IMR-90 (cell line): Measurements from ENCODE around the gene KLHL29. TPM values are rescaled to one million over a fixed set of nuclear protein-coding genes. Genes with fewer than 3 reads are reported as not detected.

Source experiments
- ATAC-seq: fragments of 200-7000 bp; cut with Tn5 transposase; 2 replicates; pipeline ENCODE4 v1.9.1; 2020; ENCODE audit warnings: low read depth, mild to moderate bottlenecking, moderate library complexity
- BruUV-seq: library from RNA; stranded (reverse); fragments of 400-500 nt; replicated peaks from 2 replicates; lab custom pipeline; 2021; lab: Mats Ljungman, UMichigan
- CTCF ChIA-PET: fragments of 300-600 bp; formaldehyde crosslinking; extraction: SDS; loops from one replicate; lab custom pipeline; 2021; ENCODE audit warnings: antibody characterized with exemption; lab: Yijun Ruan, JAX
- POLR2A ChIA-PET: fragments of 300-600 bp; sonication (Branson Sonifier 250); formaldehyde crosslinking; loops from one replicate; lab custom pipeline; 2022; ENCODE audit warnings: antibody characterized with exemption; ENCODE audit not compliant: unreplicated experiment; lab: Charles Lee
- DNase-seq: peaks from one replicate; pipeline ENCODE4 v3.0.0; 2013
- H2AFZ ChIP-seq: replicated peaks from 2 replicates; pipeline ENCODE3; 2013; ENCODE audit warnings: low read length, mild to moderate bottlenecking; ENCODE audit not compliant: poor library complexity
- H2AK5ac ChIP-seq: 2 replicates; pipeline ENCODE4 v1.6.1; 2013; ENCODE audit warnings: low read depth, low read length, inconsistent platforms
- H2AK9ac ChIP-seq: replicated peaks from 2 replicates; pipeline ENCODE3; 2013; ENCODE audit warnings: mild to moderate bottlenecking, low read depth, low read length, moderate library complexity; ENCODE audit not compliant: poor library complexity
- H2BK120ac ChIP-seq: 2 replicates; pipeline ENCODE4 v1.6.1; 2013; ENCODE audit warnings: low read depth, low read length, inconsistent platforms
- H2BK15ac ChIP-seq: 3 replicates; pipeline ENCODE4 v1.6.1; 2013; ENCODE audit warnings: low read depth, low read length, inconsistent platforms
- H2BK20ac ChIP-seq: 2 replicates; pipeline ENCODE4 v1.6.1; 2013; ENCODE audit warnings: low read depth, mild to moderate bottlenecking, inconsistent platforms, low read length, moderate library complexity
- H2BK5ac ChIP-seq: 2 replicates; pipeline ENCODE4 v1.6.1; 2013; ENCODE audit warnings: mild to moderate bottlenecking, low read depth, low read length, inconsistent platforms; ENCODE audit not compliant: poor library complexity, severe bottlenecking
- H3K14ac ChIP-seq: replicated peaks from 2 replicates; pipeline ENCODE4 v1.6.1; 2013; ENCODE audit warnings: low read depth, low read length, inconsistent platforms
- H3K18ac ChIP-seq: 2 replicates; pipeline ENCODE4 v1.6.1; 2013; ENCODE audit warnings: low read depth, low read length, control low read depth
- H3K23ac ChIP-seq: 2 replicates; pipeline ENCODE4 v1.6.1; 2013; ENCODE audit warnings: low read depth, low read length, inconsistent platforms
- H3K27ac ChIP-seq: 2 replicates; pipeline ENCODE4 v1.5.1; 2013; ENCODE audit warnings: mild to moderate bottlenecking, control low read depth, low read length; ENCODE audit not compliant: insufficient read depth
- H3K27me3 ChIP-seq: 2 replicates; pipeline ENCODE4 v1.6.1; 2013; ENCODE audit warnings: low read length; ENCODE audit not compliant: control insufficient read depth, insufficient read depth
- H3K36me3 ChIP-seq: 2 replicates; pipeline ENCODE4 v1.6.1; 2013; ENCODE audit warnings: low read length, mixed read lengths; ENCODE audit not compliant: control insufficient read depth, insufficient read depth
- H3K4ac ChIP-seq: 2 replicates; pipeline ENCODE4 v1.6.1; 2013; ENCODE audit warnings: low read depth, low read length, inconsistent platforms
- H3K4me1 ChIP-seq: 2 replicates; pipeline ENCODE4 v1.6.1; 2013; ENCODE audit warnings: low read length, mixed read lengths; ENCODE audit not compliant: control insufficient read depth, insufficient read depth
- H3K4me2 ChIP-seq: 2 replicates; pipeline ENCODE4 v1.6.1; 2013; ENCODE audit warnings: low read depth, mild to moderate bottlenecking, control low read depth, low read length, moderate library complexity
- H3K4me3 ChIP-seq: 2 replicates; pipeline ENCODE4 v1.5.1; 2013; ENCODE audit warnings: low read depth, mild to moderate bottlenecking, control low read depth, low read length, moderate library complexity; ENCODE audit not compliant: insufficient read depth
- H3K56ac ChIP-seq: 2 replicates; pipeline ENCODE4 v1.6.1; 2013; ENCODE audit warnings: low read length, inconsistent platforms; ENCODE audit not compliant: insufficient read depth; ENCODE audit errors: extremely low read depth
- H3K79me1 ChIP-seq, 2 experiments: 2 replicates each; pipeline ENCODE4 v1.6.1; 2013; ENCODE audit warnings: low read length in 2 of 2, inconsistent platforms in 1 of 2, low read depth in 1 of 2
- H3K9ac ChIP-seq: 2 replicates; pipeline ENCODE4 v1.6.1; 2013; ENCODE audit warnings: low read depth, low read length, control low read depth
- H3K9me1 ChIP-seq: 2 replicates; pipeline ENCODE4 v1.6.1; 2013; ENCODE audit warnings: low read length, inconsistent platforms; ENCODE audit not compliant: insufficient read depth
- H3K9me3 ChIP-seq: 2 replicates; pipeline ENCODE4 v1.6.1; 2013; ENCODE audit warnings: low read length; ENCODE audit not compliant: control insufficient read depth, insufficient read depth
- H4K20me1 ChIP-seq: 2 replicates; pipeline ENCODE4 v1.6.1; 2013; ENCODE audit warnings: low read length, inconsistent platforms; ENCODE audit not compliant: insufficient read depth
- H4K5ac ChIP-seq: 2 replicates; pipeline ENCODE4 v1.6.1; 2013; ENCODE audit warnings: mild to moderate bottlenecking, low read depth, low read length, control low read depth
- H4K8ac ChIP-seq, 2 experiments: 2 replicates each; pipeline ENCODE4 v1.6.1; 2013; ENCODE audit warnings: low read depth in 2 of 2, low read length in 2 of 2, control low read depth in 1 of 2, inconsistent platforms in 1 of 2
- H4K91ac ChIP-seq: 2 replicates; pipeline ENCODE4 v1.6.1; 2013; ENCODE audit warnings: low read depth, low read length, inconsistent platforms; ENCODE audit not compliant: insufficient read depth
- FOS ChIP-seq: fragments of 150-350 bp; IDR thresholded peaks from 2 replicates; pipeline ENCODE4 v1.6.1; 2016; ENCODE audit warnings: low read depth, low read length
- MAFK ChIP-seq: IDR thresholded peaks from 2 replicates; pipeline ENCODE4 v1.6.1; 2012; ENCODE audit warnings: low read depth, low read length, improper control_type of control experiment
- MAZ ChIP-seq: IDR thresholded peaks from 2 replicates; pipeline ENCODE4 v1.6.1; 2012; ENCODE audit warnings: low read depth, mild to moderate bottlenecking, low read length, improper control_type of control experiment, moderate library complexity, borderline replicate concordance
- POLR2A ChIP-seq: IDR thresholded peaks from 2 replicates; pipeline ENCODE4 v1.6.1; 2012; ENCODE audit warnings: mild to moderate bottlenecking, low read depth, low read length
- RFX5 ChIP-seq: IDR thresholded peaks from 2 replicates; pipeline ENCODE4 v1.8.0; 2012; ENCODE audit warnings: low read depth, mild to moderate bottlenecking, low read length, moderate library complexity
- SMC3 ChIP-seq: fragments of 150-350 bp; IDR thresholded peaks from 2 replicates; pipeline ENCODE4 v1.6.1; 2016; ENCODE audit warnings: low read depth, mild to moderate bottlenecking, antibody characterized with exemption, low read length, moderate library complexity
- WGBS, 2 experiments: methylation state at CpG; one replicate each; pipeline versions ENCODE4 v1.1.5 to v1.1.7; 2013; ENCODE audit warnings: missing lambda C conversion rate in 2 of 2; ENCODE audit not compliant: insufficient read length in 1 of 2; ENCODE audit errors: extremely low coverage in 2 of 2; 5-methylcytosine and 5-hydroxymethylcytosine counted together
- dilution Hi-C: fragments of 300-500 bp; cut with HindIII; formaldehyde crosslinking; loops from one replicate; pipeline ENCODE4 v1.14.3; 2018; ENCODE audit warnings: low sequenced_read_pairs; ENCODE audit not compliant: unreplicated experiment
- in situ Hi-C: fragments of 300-500 bp; cut with MboI; formaldehyde crosslinking; loops from 3 replicates; pipeline ENCODE4 v1.14.3; 2019; ENCODE audit warnings: low sequenced_read_pairs, inconsistent platforms, mixed read lengths
- intact Hi-C: fragments of 100-400 bp; cut with micrococcal nuclease; formaldehyde crosslinking; loops from 2 replicates; pipeline ENCODE4 v1.10.0; 2022
- polyA plus RNA-seq, 3 experiments: library from polyadenylated mRNA; depleted of rRNA; stranded (reverse); fragments of >200 nt; gene quantifications; 2 replicates each; pipeline ENCODE4 v1.2.3, GENCODE V29; 2012; ENCODE audit warnings: low replicate concordance in 1 of 3
- total RNA-seq: library from RNA; depleted of rRNA; stranded (reverse); fragments of >200 nt; gene quantifications from 2 replicates; pipeline ENCODE4 v1.2.3, GENCODE V29; 2012

The KLHL29 gene
- total and polyA plus RNA-seq, 2 of the 4 experiments (the other 2 are of a cell fraction): 2.0 to 8.0 TPM

DNA sequence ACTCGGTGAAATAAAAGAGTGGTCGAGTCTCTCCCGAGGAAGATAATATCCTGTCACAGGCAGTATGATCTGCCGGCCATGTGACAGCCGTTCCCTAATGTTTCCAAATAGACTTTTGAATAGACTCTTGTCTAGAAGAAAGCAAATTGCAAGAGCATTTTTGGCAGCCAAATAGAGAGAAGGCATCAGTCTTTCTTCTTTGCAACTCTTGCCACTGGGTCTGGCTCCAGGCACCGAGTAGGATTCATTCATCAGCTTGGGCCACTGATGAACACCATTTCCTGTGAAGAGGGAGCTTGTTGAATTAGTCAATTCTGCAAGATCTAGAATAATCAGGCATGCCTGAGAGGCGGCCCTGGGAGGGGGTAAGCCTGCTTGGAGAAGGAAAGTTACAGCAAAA lies 165.6 kb downstream of the KLHL29 start:
- Histone ChIP-seq H3K9me3 (no peaks in the 10 kb centered on the region), H4K91ac (no peak overlapping the region), H3K23ac (no peak overlapping the region), H3K27ac (no peak overlapping the region), H2AFZ (peak overlapping the region; percentile 45), H4K8ac (no peak overlapping the region), H3K36me3 (no peaks in the 10 kb centered on the region), H2BK120ac (no peak overlapping the region), H2BK20ac (no peak overlapping the region), H4K20me1 (peaks cover 3% of the 10 kb centered on the region; the same call in 1 of the 2 replicates), H3K27me3 (no peaks in the 10 kb centered on the region), H3K14ac (no peak overlapping the region), H4K5ac (no peak overlapping the region), H3K79me1 (peaks cover 0 to 5% of the 10 kb centered on the region in 2 experiments; a peak in 3 of 4 replicates), H3K4ac (no peak overlapping the region), H3K9ac (no peak overlapping the region), H3K18ac (no peak overlapping the region), H2AK9ac (no peak overlapping the region), H3K4me1 (peaks cover 11% of the 10 kb centered on the region), H2BK5ac (no peak overlapping the region), H3K4me2 (no peak overlapping the region), H3K56ac (no peak overlapping the region), H2BK15ac (no peak overlapping the region), H3K4me3 (no peak overlapping the region), H2AK5ac (no peak overlapping the region), H3K9me1 (peaks cover 7% of the 10 kb centered on the region; the same call in 1 of the 2 replicates)
- dilution Hi-C loops: no loop called here
- intact Hi-C loops: no loop called here
- in situ Hi-C loops: no loop called here
- BruUV-seq: no TSS peak
- CTCF ChIA-PET: no interaction called here
- no peak for TF ChIP-seq FOS
- TF ChIP-seq RFX5: no peak
- TF ChIP-seq MAFK: no peak
- TF ChIP-seq SMC3: no peak
- no peak for TF ChIP-seq MAZ
- no peak for TF ChIP-seq POLR2A
- DNase-seq (peak; percentile 29), ATAC-seq (no peak)
- 80% methylated on average over 1 of the region's 7 CpGs; no CpG with 5 or more reads in 1 of the 2 experiments for WGBS, 2 experiments
- POLR2A ChIA-PET: no interaction called here
